Endothelial cell of hepatic sinusoid (primary cell): ENCODE data around the gene NECTIN3.

Experiments
- in situ Hi-C: cut with HindIII; loops from 2 replicates; pipeline ENCODE4 v1.10.0; 2017; ENCODE audit warnings: low sequenced_read_pairs

Gene NECTIN3

DNA sequence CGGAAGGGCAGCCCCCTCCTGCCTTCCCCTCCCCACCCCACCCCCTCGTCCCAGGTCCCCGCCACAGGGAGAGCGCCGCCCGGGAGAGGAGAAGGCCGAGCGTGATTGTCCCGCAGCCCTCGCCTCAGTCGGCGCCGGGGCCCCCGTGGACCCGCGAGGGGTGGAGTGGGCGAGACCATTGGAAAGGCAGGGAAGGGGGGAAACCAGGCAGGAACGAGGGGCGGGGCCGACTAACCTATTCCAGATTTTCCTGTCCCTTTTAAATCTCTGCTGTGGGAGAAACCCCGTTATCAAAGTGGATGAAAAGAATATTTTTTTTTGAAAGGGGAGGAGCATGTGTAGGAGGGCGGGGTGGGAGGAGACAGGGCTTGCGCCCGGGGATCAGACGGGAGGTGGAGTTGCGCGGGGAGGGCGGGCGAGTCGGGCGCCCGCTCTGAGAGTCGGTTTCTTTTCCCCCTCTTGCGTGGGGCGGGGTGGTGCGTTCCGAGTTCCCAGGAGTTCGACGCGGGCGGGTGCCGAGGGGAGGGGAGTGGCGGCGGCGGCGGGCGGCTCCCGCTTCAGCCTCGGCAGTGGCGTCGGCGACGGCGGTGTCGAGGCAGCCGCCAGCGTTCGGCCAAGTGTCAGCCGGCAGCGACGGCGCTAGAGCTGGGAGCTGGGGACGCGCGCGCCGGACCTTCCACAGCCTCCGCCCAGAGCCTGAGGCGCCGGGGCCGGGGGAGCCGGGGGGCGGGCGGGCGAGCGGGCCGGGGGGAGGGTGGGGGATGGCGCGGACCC is at the start of gene NECTIN3:
TSS of gene NECTIN3 (plus strand) at position 560 of the 774 bp plus-strand sequence. CDS start at position 762, 202 bp downstream.
- in situ Hi-C loops: loop anchor here (5.0 kb wide), 1 partner anchor 36 kb away; no protein-coding TSS in a partner anchor

DNA sequence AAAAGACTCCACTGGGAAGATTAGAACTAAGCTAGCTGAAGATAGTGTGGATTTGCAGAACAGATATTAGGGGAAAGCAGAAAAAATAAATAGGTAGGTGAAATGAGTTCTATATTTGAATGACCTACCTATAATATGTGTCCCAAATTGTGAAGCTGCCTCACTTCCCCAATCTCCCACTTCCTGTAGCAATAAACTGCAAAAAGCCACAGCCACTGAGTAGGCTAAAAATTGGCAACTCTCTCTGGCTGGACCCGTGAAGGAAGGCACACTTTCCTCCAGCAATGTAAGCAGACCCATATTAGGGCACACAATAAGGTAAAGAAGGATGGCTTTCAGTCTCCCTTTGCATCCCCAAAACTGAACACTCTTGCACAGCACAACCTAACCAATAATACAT is 43.7 kb upstream of the NECTIN3 start:
- in situ Hi-C loops: no loop called here

DNA sequence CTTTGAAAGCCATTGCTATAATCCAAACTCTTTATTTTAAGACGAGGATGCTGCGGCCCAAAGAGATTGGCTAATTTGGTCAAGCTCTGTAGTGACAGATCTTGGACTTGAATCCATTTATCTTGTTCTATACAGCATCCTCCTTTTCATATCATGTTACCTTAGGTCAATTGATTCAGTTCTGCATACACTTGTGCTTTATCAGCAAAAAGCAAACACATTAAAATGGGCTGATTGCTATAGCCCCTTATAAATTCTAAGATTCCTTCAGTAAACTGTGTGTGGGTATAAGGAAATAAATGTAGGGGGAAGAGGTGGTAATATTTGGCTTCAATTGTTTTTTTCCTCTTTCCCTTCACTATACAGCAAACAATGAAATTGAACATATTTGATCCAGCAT is 40.1 kb upstream of the NECTIN3 start:
- in situ Hi-C loops: no loop called here

DNA sequence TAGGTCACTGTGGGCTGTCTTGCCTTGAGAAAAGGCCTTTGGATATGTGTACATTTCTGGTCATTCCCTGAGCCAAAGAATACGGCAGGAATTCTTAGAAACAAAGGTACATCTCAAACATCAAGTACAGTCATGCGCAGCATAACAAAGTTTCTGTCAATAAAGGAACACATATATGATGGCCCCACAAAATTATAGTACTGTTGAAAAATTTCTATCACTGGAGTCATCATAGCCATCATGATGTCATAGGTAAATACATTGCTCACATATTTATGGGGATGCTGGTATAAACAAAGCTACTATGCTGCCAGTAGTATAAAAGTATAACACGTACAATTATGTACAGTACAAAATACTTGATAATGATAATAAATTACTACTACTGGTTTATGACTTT is 38.9 kb upstream of the NECTIN3 start:
- in situ Hi-C loops: no loop called here

GRCh38 chr3:111033470-111034050 is 38.1 kb upstream of the NECTIN3 start:
- in situ Hi-C loops: no loop called here

DNA sequence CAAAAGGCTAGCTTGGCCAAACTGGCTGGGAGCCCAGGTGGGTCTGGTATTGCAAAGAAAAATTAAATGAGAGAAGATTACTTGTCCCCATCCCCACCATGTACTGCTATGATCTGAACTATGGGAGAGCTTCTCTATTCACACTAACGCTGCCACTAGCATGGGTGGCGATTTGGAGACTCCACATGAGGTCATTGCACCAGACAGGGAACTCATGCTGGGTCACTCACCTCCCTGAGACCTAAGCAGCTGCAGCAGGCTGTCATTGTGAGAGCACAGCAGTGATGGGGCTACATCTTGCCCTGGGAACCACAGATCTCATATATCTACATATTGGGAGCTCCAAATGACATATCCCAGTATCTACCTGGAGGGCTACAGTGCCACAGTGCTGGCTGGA is 36.3 kb upstream of the NECTIN3 start:
- in situ Hi-C loops: no loop called here

DNA sequence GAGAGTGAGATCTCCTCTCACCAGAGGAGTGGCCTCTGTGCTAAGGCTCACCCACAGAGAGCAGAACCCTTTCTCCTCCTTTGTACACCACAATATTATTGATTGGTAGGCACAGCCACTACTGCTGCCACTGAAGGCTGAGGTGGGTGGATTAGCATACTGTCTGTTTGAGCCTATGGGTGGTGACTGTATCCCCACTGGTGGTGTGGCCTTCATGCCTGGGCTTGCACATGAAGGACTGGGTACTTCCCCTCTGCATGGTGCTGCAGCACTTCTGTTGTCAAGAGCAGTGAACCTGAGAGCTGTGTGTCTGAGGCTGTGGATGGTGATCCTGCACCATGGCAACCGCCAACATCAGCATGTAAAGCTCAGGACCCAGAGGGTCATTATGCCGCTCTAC is 35.7 kb upstream of the NECTIN3 start:
- in situ Hi-C loops: no loop called here

DNA sequence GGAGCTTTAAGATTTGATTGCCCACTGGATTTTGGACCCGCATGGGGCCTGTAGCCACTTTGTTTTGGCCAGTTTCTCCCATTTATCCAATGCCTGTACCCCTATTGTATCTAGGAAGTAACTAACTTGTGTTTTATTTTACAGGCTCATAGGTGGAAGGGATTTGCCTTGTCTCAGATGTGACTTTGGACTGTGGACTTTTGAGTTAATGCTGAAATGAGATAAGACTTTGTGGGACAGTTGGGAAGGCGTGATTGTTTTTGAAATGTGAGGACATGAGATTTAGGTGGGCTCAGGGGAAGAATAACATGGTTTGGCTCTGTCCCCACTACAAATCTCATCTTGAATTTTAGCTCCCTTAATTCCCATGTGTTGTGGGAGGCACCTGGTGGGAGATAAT is 30.7 kb upstream of the NECTIN3 start:
- in situ Hi-C loops: no loop called here

GRCh38 chr3:111045564-111045963 is 26.1 kb upstream of the NECTIN3 start:
- in situ Hi-C loops: no loop called here

DNA sequence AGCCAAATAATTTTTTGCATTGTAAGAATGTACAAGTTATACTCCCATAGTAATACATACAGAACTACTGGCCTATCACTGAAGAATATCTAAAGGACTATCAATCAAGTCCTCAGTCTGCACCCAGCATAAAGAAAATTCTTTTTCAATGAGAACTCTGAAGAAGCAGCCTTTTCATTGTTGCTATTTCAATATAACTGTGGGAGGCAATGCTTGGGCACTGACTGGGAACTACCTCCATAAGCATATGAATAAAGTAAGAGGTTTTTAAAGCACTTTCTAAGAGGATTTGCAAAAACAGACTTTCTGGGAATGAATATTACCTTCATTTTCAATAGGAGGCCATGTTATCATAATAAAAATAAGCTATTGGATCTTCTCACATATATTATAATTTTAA is 24.6 kb upstream of the NECTIN3 start:
- in situ Hi-C loops: no loop called here

DNA sequence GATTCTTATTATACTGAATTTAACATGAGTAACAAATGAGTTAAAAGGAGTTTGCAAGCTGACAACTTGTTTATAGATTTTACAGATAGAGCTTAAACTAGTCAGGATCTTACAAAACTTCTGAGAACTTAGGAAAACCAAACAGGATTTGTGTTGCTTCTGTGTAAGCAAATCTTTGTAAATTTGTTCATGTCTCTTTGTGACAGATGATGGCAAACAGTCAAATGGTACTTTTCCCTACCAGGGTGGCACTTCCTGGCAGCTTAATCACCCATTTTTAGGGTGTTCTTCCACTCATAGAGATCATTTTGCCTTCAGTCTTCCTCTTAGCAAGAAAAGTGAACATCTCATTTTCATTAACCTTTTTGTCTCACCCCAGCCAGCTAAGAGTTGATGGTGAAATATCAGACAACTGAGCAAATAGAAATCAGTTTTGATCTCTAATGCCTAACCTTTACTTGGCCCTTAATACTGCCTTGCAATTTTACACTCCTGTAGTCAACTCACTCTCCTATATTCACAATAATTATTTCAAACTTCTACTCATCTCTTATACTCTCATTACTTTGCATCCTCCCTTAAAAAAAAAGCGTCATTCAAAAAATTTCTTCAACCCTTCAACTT is 23.7 kb upstream of the NECTIN3 start:
- in situ Hi-C loops: no loop called here

- in situ Hi-C loops: no loop called here
Observed at GRCh38 chr3:111051354-111051753, 20.3 kb upstream of the NECTIN3 start.

DNA sequence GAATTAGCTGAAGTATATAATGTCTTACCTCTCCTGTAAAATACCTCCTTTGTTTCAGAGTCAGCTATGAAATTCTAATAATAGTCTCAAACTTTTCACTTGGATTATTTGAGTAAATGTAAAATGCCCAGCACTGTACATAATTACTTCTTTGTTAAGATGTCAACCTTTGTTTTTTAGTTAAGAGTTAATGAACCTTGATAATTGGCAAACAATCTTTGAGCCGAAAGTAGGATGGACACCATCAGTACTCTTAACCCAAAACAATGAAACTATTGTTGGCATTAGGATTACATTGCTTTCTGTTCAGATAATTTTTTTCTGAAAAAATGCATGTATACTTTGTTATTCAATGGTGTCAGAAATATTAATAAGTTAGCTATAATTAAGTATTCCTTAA is 3.0 kb upstream of the NECTIN3 start:
- in situ Hi-C loops: no loop called here

GRCh38 chr3:111069974-111070771 is 1.4 kb upstream of the NECTIN3 start:
- in situ Hi-C loops: loop anchor here (5.0 kb wide), 1 partner anchor 37 kb away; no protein-coding TSS in a partner anchor

DNA sequence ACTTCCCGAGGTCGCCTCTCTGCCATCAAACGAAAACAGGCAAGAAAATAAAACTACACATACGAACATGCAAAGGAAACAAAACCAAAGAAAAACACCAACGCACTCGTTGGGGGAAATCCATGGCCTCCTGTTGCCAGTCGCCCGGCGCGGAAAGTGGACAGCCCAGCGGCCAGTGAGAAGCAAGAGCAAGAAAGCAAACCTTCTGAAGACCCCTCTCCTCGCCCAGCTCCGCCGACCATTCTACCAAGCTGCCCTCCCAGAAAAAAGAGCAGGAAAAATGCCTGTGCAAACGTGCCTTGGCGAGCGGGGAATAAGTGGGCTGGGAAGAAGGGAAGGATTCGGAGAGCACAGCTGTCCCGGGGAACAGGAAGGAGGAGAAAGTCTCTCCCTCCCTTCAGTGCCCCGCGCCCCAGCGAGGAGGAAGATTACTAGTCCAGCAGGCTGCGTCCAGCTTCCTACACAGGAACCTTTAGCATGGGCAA is 802 bp upstream of the NECTIN3 start:
- in situ Hi-C loops: loop anchor here (5.0 kb wide), 1 partner anchor 36 kb away; no protein-coding TSS in a partner anchor

- in situ Hi-C loops: loop anchor here (5.0 kb wide), 1 partner anchor 35 kb away; no protein-coding TSS in a partner anchor
Observed at GRCh38 chr3:111072031-111072921, 660 bp downstream of the NECTIN3 start.

DNA sequence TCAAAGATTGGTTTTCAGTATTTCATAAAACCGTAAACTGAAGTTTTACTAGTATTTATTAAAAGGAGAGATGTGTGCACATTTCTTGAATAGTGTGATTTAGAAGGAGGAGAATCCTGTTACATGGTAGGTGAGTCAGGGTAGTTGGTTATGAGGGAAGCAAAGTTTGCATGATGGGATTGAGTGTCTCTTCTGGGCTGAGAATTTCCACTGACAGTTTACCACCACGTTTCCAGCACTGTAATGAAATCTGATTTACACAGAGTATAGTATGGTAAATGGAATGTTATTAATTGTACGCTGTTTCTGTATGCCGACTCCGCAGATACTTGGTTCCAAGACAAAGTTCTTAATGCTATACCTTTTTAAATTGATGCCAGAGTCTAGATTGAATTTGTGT is 1.6 kb downstream of the NECTIN3 start:
- in situ Hi-C loops: loop anchor here (5.0 kb wide), 1 partner anchor 34 kb away; no protein-coding TSS in a partner anchor

- in situ Hi-C loops: no loop called here
Observed at GRCh38 chr3:111076732-111077131, 5.1 kb downstream of the NECTIN3 start.

GRCh38 chr3:111077369-111077768 is 5.8 kb downstream of the NECTIN3 start:
- in situ Hi-C loops: no loop called here

GRCh38 chr3:111080413-111080812 is 8.8 kb downstream of the NECTIN3 start:
- in situ Hi-C loops: no loop called here
